Right renal pelvis (tissue), 4 donors: ENCODE measurements around the gene COX8A. TPM values are rescaled to one million over a fixed set of nuclear protein-coding genes. Genes with fewer than 3 reads are reported as not detected.
"Not testable (repeated sequence)": the region's sequence is repeated elsewhere in the genome, so short reads cannot be mapped to it uniquely, and the experiment has no call there.

ENCODE experiments used
- DNase-seq, 4 donors: peaks; one replicate each; pipeline ENCODE4 v3.0.0-alpha.2; 2013; ENCODE audit warnings: low read depth in 4 of 4, low spot score in 3 of 4, missing footprints in 1 of 4
- polyA plus RNA-seq, 4 donors: library from polyadenylated mRNA; unstranded; fragments of 120-200 nt; gene quantifications; one replicate each; pipeline ENCODE4 v1.2.1, GENCODE V29; 2013; ENCODE audit not compliant: insufficient read length in 4 of 4

Gene COX8A
- polyA plus RNA-seq, result 100 to 1,000 TPM; 224 to 368 (median 262) TPM

GRCh38 chr11:63974259-63975143 lies at the start of gene COX8A:
Gene COX8A (plus strand): TSS chr11:63974620. CDS start chr11:63974681, 61 bp downstream.
- peak; percentile 96 to 100 (median 100) for DNase-seq

GRCh38 chr11:63929616-63930015 lies 44.8 kb upstream of the COX8A start:
- no peak for DNase-seq

- no peak for DNase-seq
These were observed 43.4 kb upstream of the COX8A start for GRCh38 chr11:63931045-63931444.

GRCh38 chr11:63931876-63932275 lies 42.5 kb upstream of the COX8A start:
- no peak for DNase-seq

- DNase-seq, result no peak
These were observed 41.0 kb upstream of the COX8A start for GRCh38 chr11:63933459-63933858.

- no peak for DNase-seq
These were observed 36.5 kb upstream of the COX8A start for GRCh38 chr11:63937713-63938478.

- DNase-seq, result peak; percentile 88 to 94 (median 90)
These were observed 35.7 kb upstream of the COX8A start, which contains the start of gene NAA40 for GRCh38 chr11:63938479-63939396. Gene NAA40 (plus strand): TSS chr11:63939002. CDS start chr11:63939097, 95 bp downstream.

- no peak for DNase-seq
These were observed 35.0 kb upstream of the COX8A start for GRCh38 chr11:63939397-63939891.

GRCh38 chr11:63940786-63941185 lies 33.6 kb upstream of the COX8A start:
- DNase-seq, result no peak

GRCh38 chr11:63941901-63942300 lies 32.5 kb upstream of the COX8A start:
- no peak for DNase-seq

GRCh38 chr11:63942803-63943202 lies 31.6 kb upstream of the COX8A start:
- no peak for DNase-seq

- DNase-seq, result no peak
These were observed 29.4 kb upstream of the COX8A start for GRCh38 chr11:63944987-63945386.

GRCh38 chr11:63945477-63946163 lies 28.8 kb upstream of the COX8A start:
- DNase-seq, result peak; percentile 54 to 61 (median 55)

- DNase-seq, result no peak
These were observed 22.5 kb upstream of the COX8A start for GRCh38 chr11:63951779-63952536.

GRCh38 chr11:63952570-63952969 lies 21.9 kb upstream of the COX8A start:
- no peak for DNase-seq

- DNase-seq, result no peak
These were observed 16.4 kb upstream of the COX8A start for GRCh38 chr11:63958008-63958407.

- DNase-seq, result no peak
These were observed 12.6 kb upstream of the COX8A start for GRCh38 chr11:63961608-63962412.

GRCh38 chr11:63963895-63964294 lies 10.5 kb upstream of the COX8A start:
- not testable (repeated sequence) for DNase-seq
